ENCODE results near the gene STX1B.
"Not testable (repeated sequence)": the region's sequence is repeated elsewhere in the genome, so short reads cannot be mapped to it uniquely, and the experiment has no call there.

Gene STX1B

GRCh38 chr16:30941600-30942425 lies 68.6 kb downstream of the STX1B start:
- Histone ChIP-seq H3K4me3 (ENCODE audit: low read depth, low read length) (no peak overlapping the region), H3K36me3 (ENCODE audit: insufficient read depth, low read length) (peaks cover 7% of the 10 kb centered on the region; the same call in 1 of the 2 replicates), H3K27me3 (ENCODE audit: insufficient read depth, low read length) (no peaks in the 10 kb centered on the region), H2AFZ (ENCODE audit: low read length, unreplicated experiment) (no peak overlapping the region), H3K4me1 (ENCODE audit: control insufficient read depth, insufficient read depth, low read length, unreplicated experiment) (peaks cover 8% of the 10 kb centered on the region), H3K79me2 (ENCODE audit: control insufficient read depth, insufficient read depth, low read length, unreplicated experiment) (no peaks in the 10 kb centered on the region), H3K27ac (ENCODE audit: low read depth, low read length) (no peak overlapping the region)

- H3K27me3 ChIP-seq (ENCODE audit: insufficient read depth, low read length); H3K36me3 ChIP-seq (ENCODE audit: insufficient read depth, low read length); H3K79me2 ChIP-seq (ENCODE audit: control insufficient read depth, insufficient read depth, low read length, unreplicated experiment); H2AFZ ChIP-seq (ENCODE audit: low read length, unreplicated experiment); H3K4me3 ChIP-seq (ENCODE audit: low read depth, low read length); H3K4me1 ChIP-seq (ENCODE audit: control insufficient read depth, insufficient read depth, low read length, unreplicated experiment): not testable (repeated sequence)
- H3K27ac ChIP-seq (ENCODE audit: low read depth, low read length) = 0 out of 2 replicates have a peak overlapping the region, but pooled peaks have one; percentile 41
These were observed 70.9 kb downstream of the STX1B start for GRCh38 chr16:30939571-30939970.

Data from ACC112 (cell line).